Activated effector memory CD4-positive, alpha-beta T cell treated with anti-CD3 and anti-CD28 coated beads, Interleukin-2, amount 50 U/mL, for 16 hours (primary cell): ENCODE measurements around the gene LSP1.
"Not testable (repeated sequence)": the region's sequence is repeated elsewhere in the genome, so short reads cannot be mapped to it uniquely, and the experiment has no call there.

Experiments
- DNase-seq: peaks from one replicate; pipeline ENCODE4 v3.0.0-alpha.2; 2020

LSP1 gene

GRCh38 chr11:1931341-1932104, 78.6 kb downstream of the LSP1 start:
- DNase-seq, result no peak

DNA sequence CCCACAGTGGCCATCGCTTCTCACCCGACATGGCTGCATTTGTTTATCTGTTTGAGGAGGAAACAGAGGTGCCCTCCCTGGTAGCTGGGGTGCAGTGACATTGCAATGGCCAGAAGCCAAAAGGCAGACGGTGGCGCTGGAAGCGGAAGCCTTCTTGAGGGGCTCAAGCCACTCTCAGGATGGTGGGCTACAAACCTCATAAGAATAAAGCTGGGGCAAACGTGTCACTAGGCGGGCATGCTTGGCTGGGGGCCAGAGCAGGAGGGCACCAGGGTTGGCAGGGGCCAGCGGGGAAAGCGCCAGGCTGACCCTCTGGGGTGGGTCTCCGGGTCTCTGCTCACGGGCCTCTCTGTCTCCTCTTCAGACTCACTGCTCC, 79.2 kb downstream of the LSP1 start:
- no peak for DNase-seq

DNA sequence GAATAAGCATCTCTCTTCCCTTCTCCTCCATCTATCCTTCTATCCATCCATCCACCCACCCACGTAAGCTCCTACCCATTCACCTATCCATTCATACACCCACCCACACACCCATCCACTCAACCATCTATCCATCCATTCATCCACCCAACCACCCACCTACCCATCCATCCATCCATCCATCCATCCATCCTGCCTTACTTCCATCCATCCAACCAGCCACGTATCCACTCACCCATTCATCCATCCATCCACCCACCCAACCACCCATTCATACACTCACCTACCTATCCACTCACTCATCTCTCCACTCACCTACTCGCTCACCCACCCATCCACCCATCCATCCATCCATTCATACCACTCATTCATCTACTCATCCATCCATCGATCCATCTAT, 79.8 kb downstream of the LSP1 start:
- DNase-seq, result no peak

DNA sequence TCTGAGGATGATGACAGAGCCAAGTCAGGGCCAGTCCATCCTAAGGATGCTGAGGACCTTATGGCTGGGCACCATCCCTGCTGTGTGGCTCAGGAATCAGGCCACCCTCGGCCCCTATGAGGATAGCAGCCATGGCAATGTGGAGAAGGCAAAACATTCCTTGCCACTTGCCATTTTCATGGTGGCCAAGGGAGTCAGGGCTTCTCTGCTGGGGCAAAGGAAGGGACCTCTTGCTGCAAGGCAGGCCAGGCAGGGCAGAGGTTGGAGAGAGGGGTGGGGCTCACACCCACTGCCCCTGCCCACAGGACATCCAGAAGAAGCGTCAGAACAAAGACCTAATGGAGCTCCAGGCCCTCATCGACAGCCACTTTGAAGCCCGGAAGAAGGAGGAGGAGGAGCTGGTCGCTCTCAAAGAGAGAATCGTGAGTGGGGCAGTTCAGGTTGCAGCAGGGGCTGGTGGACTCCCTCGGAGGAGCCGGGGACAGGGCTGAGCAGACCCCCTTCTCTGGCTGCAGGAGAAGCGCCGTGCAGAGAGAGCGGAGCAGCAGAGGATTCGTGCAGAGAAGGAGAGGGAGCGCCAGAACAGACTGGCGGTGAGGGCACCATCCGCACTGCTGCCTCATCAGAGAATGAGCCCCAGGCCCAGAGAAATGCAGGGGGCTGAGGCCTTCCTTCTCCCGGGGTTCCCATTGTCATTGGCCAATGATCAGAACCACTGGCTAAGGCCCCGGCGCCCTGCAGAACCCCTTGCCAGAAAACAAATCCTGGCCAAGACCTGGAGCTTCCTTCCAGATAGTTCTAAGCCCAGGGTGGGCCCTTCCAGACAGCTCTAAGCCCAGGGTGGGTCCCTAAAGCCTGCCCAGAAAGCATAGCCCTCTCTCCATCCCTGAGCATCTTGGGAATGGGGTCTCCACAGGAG, 80.8 kb downstream of the LSP1 start:
- DNase-seq, result no peak

GRCh38 chr11:1934335-1935155, 81.7 kb downstream of the LSP1 start:
- DNase-seq, result no peak

- no peak for DNase-seq
These were observed 82.5 kb downstream of the LSP1 start for GRCh38 chr11:1935156-1936071.

GRCh38 chr11:1936072-1936780, 83.3 kb downstream of the LSP1 start:
- no peak for DNase-seq

GRCh38 chr11:1936781-1937615, 84.1 kb downstream of the LSP1 start:
- DNase-seq, result no peak

- no peak for DNase-seq
These were observed 84.9 kb downstream of the LSP1 start for GRCh38 chr11:1937616-1938342.

- no peak for DNase-seq
These were observed 85.6 kb downstream of the LSP1 start for GRCh38 chr11:1938343-1939005.

GRCh38 chr11:1939006-1939625, 86.2 kb downstream of the LSP1 start:
- DNase-seq, result no peak

DNA sequence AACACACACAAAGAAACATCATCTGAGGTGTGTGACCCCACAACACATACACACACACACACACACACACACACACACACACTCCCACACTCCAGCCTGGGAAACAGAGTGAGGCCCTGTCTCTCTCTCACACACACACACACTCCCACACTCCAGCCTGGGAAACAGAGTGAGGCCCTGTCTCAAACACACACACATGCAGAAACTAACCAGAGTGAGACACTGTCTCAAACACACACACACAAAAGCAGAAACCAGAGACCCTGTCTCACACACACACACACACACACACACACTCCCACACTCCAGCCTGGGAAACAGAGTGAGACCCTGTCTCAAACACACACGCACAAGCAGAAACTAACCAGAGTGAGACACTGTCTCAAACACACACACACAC, 86.9 kb downstream of the LSP1 start:
- not testable (repeated sequence) for DNase-seq
